ENCODE results near the gene ACTL6B.

The ACTL6B gene

GRCh38 chr7:100604028-100604975 lies 51.9 kb downstream of the ACTL6B start:
- DNase-seq = peak in 29 of 56 donors; percentile 7 to 65 (median 25)

GRCh38 chr7:100603726-100604027 lies 52.6 kb downstream of the ACTL6B start:
- no peak for DNase-seq

- DNase-seq = no peak
Measured at GRCh38 chr7:100602889-100603725, 53.1 kb downstream of the ACTL6B start.

- DNase-seq = no peak
Measured at GRCh38 chr7:100600730-100601038, 55.6 kb downstream of the ACTL6B start.

- no peak for DNase-seq
Measured at GRCh38 chr7:100599911-100600729, 56.1 kb downstream of the ACTL6B start.

GRCh38 chr7:100598425-100598824 lies 57.8 kb downstream of the ACTL6B start:
- no peak for DNase-seq

- no peak for DNase-seq
Measured at GRCh38 chr7:100595188-100595587, 61.1 kb downstream of the ACTL6B start.
